Measurements from ENCODE around the gene INPP5J. TPM values are rescaled to one million over a fixed set of nuclear protein-coding genes. Genes with fewer than 3 reads are reported as not detected.
"Not testable (repeated sequence)": the region's sequence is repeated elsewhere in the genome, so short reads cannot be mapped to it uniquely, and the experiment has no call there.

The INPP5J gene
- total RNA-seq, 3 donors from 2014 or later (not counting 1 experiment from before 2014, with no cell fraction given), result not detected

DNA sequence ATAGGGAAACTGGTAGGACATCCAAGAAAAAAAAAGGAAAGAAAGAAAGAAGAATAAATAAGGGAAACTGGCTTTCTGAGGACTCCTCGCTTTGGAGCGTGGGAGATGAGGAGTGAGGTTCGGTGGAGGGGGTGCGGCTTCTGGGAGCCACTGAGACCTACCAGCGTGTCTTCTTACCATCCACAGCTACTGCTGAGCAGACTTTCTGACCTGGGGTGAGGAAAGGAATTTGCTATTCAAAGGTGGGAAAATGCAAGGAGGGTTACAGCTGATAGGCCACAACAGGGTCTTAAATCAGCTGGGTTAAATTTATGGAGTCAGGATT, 14.9 kb upstream of the INPP5J start:
- H3K36me3 ChIP-seq (ENCODE audit: control insufficient read depth, insufficient read depth, low read length), result no peaks in the 10 kb centered on the region
- H3K9me3 ChIP-seq (ENCODE audit: control insufficient read depth, insufficient read depth, low read length), result no peaks in the 10 kb centered on the region
- no peaks in the 10 kb centered on the region for H3K27me3 ChIP-seq (ENCODE audit: control insufficient read depth, insufficient read depth, low read length)
- H3K4me1 Mint-ChIP-seq, result peaks cover 7 to 18% of the 10 kb centered on the region in 2 donors
- WGBS (ENCODE audit: insufficient coverage), result 4% methylated on average over 5 of the region's 5 CpGs
- TF ChIP-seq, protein P1, sequence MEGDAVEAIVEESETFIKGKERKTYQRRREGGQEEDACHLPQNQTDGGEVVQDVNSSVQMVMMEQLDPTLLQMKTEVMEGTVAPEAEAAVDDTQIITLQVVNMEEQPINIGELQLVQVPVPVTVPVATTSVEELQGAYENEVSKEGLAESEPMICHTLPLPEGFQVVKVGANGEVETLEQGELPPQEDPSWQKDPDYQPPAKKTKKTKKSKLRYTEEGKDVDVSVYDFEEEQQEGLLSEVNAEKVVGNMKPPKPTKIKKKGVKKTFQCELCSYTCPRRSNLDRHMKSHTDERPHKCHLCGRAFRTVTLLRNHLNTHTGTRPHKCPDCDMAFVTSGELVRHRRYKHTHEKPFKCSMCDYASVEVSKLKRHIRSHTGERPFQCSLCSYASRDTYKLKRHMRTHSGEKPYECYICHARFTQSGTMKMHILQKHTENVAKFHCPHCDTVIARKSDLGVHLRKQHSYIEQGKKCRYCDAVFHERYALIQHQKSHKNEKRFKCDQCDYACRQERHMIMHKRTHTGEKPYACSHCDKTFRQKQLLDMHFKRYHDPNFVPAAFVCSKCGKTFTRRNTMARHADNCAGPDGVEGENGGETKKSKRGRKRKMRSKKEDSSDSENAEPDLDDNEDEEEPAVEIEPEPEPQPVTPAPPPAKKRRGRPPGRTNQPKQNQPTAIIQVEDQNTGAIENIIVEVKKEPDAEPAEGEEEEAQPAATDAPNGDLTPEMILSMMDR (IDR thresholded peaks at IDR 0.05), result no peak
- H3K36me3 Mint-ChIP-seq, result no peaks in the 10 kb centered on the region
- intact Hi-C loops (cut with micrococcal nuclease), result loop anchor here (1.0 to 5.0 kb wide), 2 partner anchors 123 to 164 kb away; no protein-coding TSS in a partner anchor
- DNase-seq, result no peak
- peak overlapping the region; percentile 87 for H3K4me3 Mint-ChIP-seq
- peaks cover 17% of the 10 kb centered on the region for H3K4me1 ChIP-seq (ENCODE audit: control insufficient read depth, insufficient read depth, low read length)
- peak overlapping the region; percentile 86 for H3K4me3 ChIP-seq (ENCODE audit: low read length)
- peak; percentile 11 to 29 (median 19) for ATAC-seq
- H3K9me3 Mint-ChIP-seq, result no peaks in the 10 kb centered on the region
- H3K27ac Mint-ChIP-seq, result peak overlapping the region; percentile 78 to 91
- H3K27me3 Mint-ChIP-seq (ENCODE audit: low read depth in 2 of 2), result peaks cover 0 to 2% of the 10 kb centered on the region in 2 donors
- H3K27ac ChIP-seq (ENCODE audit: low read length), result peak overlapping the region; percentile 34

GRCh38 chr22:31112547-31113091, 10.1 kb upstream of the INPP5J start:
- H3K27ac Mint-ChIP-seq; H3K9me3 ChIP-seq (ENCODE audit: control insufficient read depth, insufficient read depth, low read length); ATAC-seq; H3K9me3 Mint-ChIP-seq; DNase-seq; H3K4me1 ChIP-seq (ENCODE audit: control insufficient read depth, insufficient read depth, low read length); H3K4me3 Mint-ChIP-seq; H3K27me3 Mint-ChIP-seq (ENCODE audit: low read depth in 2 of 2); H3K4me1 Mint-ChIP-seq; H3K4me3 ChIP-seq (ENCODE audit: low read length); H3K27ac ChIP-seq (ENCODE audit: low read length); H3K36me3 ChIP-seq (ENCODE audit: control insufficient read depth, insufficient read depth, low read length); H3K27me3 ChIP-seq (ENCODE audit: control insufficient read depth, insufficient read depth, low read length); H3K36me3 Mint-ChIP-seq; intact Hi-C loops (cut with micrococcal nuclease): not testable (repeated sequence)
- WGBS (ENCODE audit: insufficient coverage), result 94% methylated on average over 7 of the region's 7 CpGs

DNA sequence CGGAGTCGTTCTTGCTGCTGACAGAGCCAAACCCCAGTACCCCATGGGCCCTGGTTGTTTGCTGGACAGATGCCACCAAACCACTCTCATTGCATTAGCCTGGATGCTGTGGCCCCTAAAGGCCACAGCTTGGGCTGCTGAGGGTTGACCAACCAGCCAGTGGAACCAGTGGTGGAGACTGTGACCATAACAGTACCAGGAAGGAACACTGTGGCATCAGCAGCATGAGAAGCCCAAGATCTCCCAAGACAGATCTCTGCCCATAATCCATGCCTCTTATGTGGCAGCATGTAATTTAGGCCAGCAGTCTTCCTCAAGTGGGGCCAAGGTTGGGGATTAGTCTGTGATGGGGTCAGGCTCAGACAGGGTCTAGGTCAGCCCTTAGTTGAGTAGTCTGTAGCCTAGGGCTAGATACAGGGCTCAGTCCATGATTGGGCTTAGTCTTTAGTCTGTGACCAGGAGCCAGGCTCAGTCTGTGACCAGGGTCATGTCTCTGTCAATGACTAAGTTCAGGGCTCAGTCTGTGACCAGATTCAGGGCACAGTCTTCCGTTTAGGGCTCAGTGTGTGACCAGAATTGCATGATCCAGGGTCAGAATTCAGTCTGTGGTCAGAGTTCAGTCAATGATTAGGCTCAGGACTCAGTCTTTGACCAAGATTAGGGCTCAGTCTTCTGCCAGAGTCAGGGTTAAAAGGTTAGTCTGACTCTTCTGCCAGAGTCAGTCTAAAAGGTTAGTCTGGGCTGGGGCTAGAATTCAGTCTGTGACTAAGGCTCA, 4.5 kb upstream of the INPP5J start:
- Histone ChIP-seq H3K4me3 (ENCODE audit: low read length) (no peak overlapping the region), H3K27ac (ENCODE audit: low read length) (no peak overlapping the region), H3K9me3 (ENCODE audit: control insufficient read depth, insufficient read depth, low read length) (no peaks in the 10 kb centered on the region), H3K4me1 (ENCODE audit: control insufficient read depth, insufficient read depth, low read length) (no peaks in the 10 kb centered on the region), H3K36me3 (ENCODE audit: control insufficient read depth, insufficient read depth, low read length) (no peaks in the 10 kb centered on the region), H3K27me3 (ENCODE audit: control insufficient read depth, insufficient read depth, low read length) (no peaks in the 10 kb centered on the region)
- H3K4me1 Mint-ChIP-seq, result no peaks in the 10 kb centered on the region
- no peaks in the 10 kb centered on the region for H3K27me3 Mint-ChIP-seq (ENCODE audit: low read depth in 2 of 2)
- WGBS (ENCODE audit: insufficient coverage), result 82% methylated on average over 3 of the region's 3 CpGs
- no peak overlapping the region for H3K4me3 Mint-ChIP-seq
- TF ChIP-seq, protein P1 (IDR thresholded peaks at IDR 0.05), result no peak
- H3K9me3 Mint-ChIP-seq, result no peaks in the 10 kb centered on the region
- intact Hi-C loops (cut with micrococcal nuclease), result no loop called here
- H3K36me3 Mint-ChIP-seq, result no peaks in the 10 kb centered on the region
- ATAC-seq (no peak), DNase-seq (no peak)
- no peak overlapping the region for H3K27ac Mint-ChIP-seq

DNA sequence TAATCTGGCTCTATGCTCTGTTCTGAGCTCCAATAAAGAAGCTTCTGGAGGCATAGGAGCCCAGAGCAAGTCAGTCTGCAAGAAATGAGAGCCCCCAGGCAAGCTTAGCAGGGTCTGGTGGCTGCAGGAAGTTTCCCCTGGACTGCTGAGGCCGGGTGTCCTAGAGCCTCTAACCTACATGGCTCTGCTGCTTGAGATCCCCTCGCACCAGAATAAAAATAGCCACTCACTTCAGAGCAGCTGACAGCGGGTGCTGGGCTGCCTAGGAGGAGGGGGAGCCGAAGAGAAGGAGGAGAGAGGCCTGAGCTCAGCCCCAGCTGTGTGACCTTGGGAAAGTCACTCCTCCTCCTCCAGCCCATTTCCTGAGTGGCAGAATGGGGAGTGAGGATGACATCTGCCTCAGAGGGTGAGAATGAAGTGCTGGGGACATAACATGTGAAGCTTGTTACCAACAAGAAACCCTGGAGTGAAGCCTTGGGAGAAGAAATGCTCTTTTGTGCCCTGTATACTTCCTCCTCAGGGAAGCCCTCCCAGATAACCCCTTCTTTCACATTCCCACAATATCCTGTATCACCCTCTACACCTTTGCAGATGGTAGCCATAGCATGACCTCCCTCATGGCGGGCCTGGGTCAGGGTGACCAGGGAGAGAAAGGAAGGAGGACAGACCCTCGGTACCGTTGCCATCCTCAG, 3.6 kb upstream of the INPP5J start:
- Mint-ChIP-seq H3K27me3 (ENCODE audit: low read depth in 2 of 2) (no peaks in the 10 kb centered on the region), H3K4me1 (no peaks in the 10 kb centered on the region), H3K4me3 (no peak overlapping the region), H3K9me3 (no peaks in the 10 kb centered on the region), H3K36me3 (no peaks in the 10 kb centered on the region), H3K27ac (no peak overlapping the region)
- TF ChIP-seq, protein P1 (IDR thresholded peaks at IDR 0.05), result no peak
- H3K4me3 ChIP-seq (ENCODE audit: low read length), result no peak overlapping the region
- ATAC-seq (no peak), DNase-seq (no peak)
- no peaks in the 10 kb centered on the region for H3K9me3 ChIP-seq (ENCODE audit: control insufficient read depth, insufficient read depth, low read length)
- WGBS (ENCODE audit: insufficient coverage), result 64% methylated on average over 4 of the region's 7 CpGs
- no peaks in the 10 kb centered on the region for H3K36me3 ChIP-seq (ENCODE audit: control insufficient read depth, insufficient read depth, low read length)
- intact Hi-C loops (cut with micrococcal nuclease), result no loop called here
- H3K4me1 ChIP-seq (ENCODE audit: control insufficient read depth, insufficient read depth, low read length), result no peaks in the 10 kb centered on the region
- no peaks in the 10 kb centered on the region for H3K27me3 ChIP-seq (ENCODE audit: control insufficient read depth, insufficient read depth, low read length)
- no peak overlapping the region for H3K27ac ChIP-seq (ENCODE audit: low read length)
